HL-60 (cell line): ENCODE measurements around the gene POU2F2.
"Not testable (repeated sequence)": the region's sequence is repeated elsewhere in the genome, so short reads cannot be mapped to it uniquely, and the experiment has no call there.

Experiments
- DNase-seq, 2 experiments: peaks; one replicate each; pipeline ENCODE4 v3.0.0-alpha.2; 2010 to 2020; ENCODE audit warnings: low read depth in 1 of 2, low spot score in 1 of 2
- H3K27ac ChIP-seq: fragments of 250-450 bp; sonication (Bioruptor Pico); replicated peaks from 2 replicates; pipeline ENCODE4 v1.5.1; 2020; ENCODE audit warnings: mild to moderate bottlenecking, moderate library complexity
- H3K27me3 ChIP-seq: fragments of 250-450 bp; sonication (Bioruptor Pico); 2 replicates; pipeline ENCODE4 v1.5.1; 2021; ENCODE audit warnings: mild to moderate bottlenecking, moderate library complexity; ENCODE audit not compliant: insufficient read depth, poor library complexity, severe bottlenecking
- H3K4me3 ChIP-seq: replicated peaks from 2 replicates; pipeline ENCODE4 v1.5.1; 2011; ENCODE audit warnings: mild to moderate bottlenecking, control low read depth, low read length; ENCODE audit not compliant: insufficient read depth
- CTCF ChIP-seq: IDR thresholded peaks from one replicate; pipeline ENCODE4 v1.5.1; 2011; ENCODE audit warnings: low read length, control low read depth, inconsistent platforms; ENCODE audit not compliant: insufficient read depth
- GABPA ChIP-seq: IDR thresholded peaks from 2 replicates; pipeline ENCODE4 v1.6.1; 2012; ENCODE audit warnings: low read depth
- POLR2AphosphoS5 ChIP-seq: IDR thresholded peaks from 2 replicates; pipeline ENCODE4 v1.6.1; 2012; ENCODE audit warnings: low read depth
- REST ChIP-seq: IDR thresholded peaks from 2 replicates; pipeline ENCODE4 v1.6.1; 2012; ENCODE audit warnings: low read depth; ENCODE audit not compliant: insufficient replicate concordance
- SPI1 ChIP-seq: IDR thresholded peaks from 2 replicates; pipeline ENCODE4 v1.6.1; 2012; ENCODE audit warnings: low read depth, mild to moderate bottlenecking, borderline replicate concordance

Gene POU2F2

DNA sequence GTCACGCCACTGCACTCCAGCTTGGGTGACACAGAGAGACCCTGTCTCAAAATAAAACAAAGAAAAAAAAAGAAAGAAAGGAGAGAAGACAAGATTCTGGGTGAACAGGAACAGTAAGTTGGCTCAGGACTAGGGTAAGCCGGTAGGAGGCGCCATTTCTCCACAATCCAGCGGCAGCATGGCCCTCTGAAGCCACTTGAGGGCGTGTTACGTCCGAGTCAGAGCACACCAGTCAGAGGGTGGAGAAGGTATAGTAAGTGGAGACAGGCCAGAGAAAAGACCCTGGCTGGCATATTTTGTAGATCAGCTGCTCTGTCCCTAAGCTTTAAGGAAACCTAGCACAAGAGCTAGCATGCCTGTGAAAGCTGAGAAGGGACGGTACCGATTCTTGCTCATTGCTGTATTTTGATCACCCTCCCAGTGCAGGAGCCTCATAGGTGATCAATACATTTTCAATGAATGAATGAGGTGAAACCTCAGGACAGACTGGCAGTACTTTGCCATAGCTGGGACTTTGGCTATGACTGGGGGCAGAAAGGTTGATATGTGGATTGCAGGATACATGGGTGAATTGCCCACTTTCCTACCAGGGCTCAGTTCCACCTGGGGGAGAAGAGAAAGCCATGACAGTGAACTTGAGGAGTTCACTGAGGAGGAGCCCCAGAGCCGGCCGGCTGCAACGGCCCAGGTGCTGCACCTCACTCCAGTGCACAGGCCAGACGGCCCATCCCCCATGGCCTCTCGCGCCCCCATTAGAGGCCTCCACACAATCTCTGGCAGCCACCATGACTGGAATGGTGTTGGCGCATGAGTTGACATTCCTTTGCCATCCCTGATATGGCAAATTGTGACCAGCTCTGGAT is 23.5 kb downstream of the POU2F2 start:
- Histone ChIP-seq H3K27me3 (no peaks in the 10 kb centered on the region), H3K27ac (no peak overlapping the region), H3K4me3 (no peak overlapping the region)
- DNase-seq, result peak; percentile 72 to 86
- TF ChIP-seq REST (no peak), CTCF (peak; percentile 100)

DNA sequence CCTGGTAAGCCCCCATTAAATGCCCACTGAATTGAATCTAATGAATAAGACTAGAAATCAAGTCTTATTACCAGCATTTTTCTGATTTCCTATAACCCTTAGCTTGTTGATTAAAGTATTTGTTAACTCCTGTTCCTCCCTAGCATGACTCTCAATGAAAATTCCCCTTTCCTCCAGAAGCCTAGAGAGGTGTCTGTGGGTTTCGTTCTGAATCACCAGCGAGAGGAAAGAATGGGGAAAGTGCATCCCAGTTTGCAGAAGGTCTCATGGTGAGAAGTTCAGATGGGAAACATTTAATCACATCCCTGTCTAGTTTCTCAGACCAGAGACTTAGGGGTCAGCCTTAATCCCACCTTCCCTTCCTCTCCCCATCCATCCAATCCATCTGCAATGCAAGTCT is 26.9 kb downstream of the POU2F2 start:
- no peak for DNase-seq
- TF ChIP-seq GABPA, result no peak
- TF ChIP-seq REST, result no peak
- no peak for TF ChIP-seq POLR2AphosphoS5
- no peak for TF ChIP-seq CTCF
- no peak for TF ChIP-seq SPI1
- H3K4me3 ChIP-seq, result no peak overlapping the region
- no peak overlapping the region for H3K27ac ChIP-seq
- H3K27me3 ChIP-seq, result no peaks in the 10 kb centered on the region

DNA sequence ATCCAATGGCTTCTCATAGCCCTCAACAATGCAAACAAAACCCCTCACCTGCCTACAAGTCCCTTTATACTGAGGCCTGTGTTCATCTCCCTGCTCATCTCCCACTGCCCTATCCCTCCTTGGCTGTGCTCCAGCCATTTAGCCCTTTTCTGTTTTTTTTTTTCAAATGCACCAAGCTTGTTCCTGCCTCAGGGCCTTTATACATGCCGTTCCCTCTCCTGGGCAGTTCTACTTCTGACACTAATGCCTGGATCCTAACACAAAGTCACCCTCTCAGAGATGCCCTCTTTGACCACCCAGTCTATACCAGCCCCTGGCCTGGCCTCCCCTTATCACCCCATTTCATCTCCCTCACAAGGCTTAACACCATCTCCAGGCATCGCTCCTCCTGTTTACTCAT is 29.4 kb downstream of the POU2F2 start:
- TF ChIP-seq SPI1 (no peak), REST (no peak), GABPA (no peak), POLR2AphosphoS5 (no peak)
- no peak for DNase-seq
- no peak overlapping the region for H3K4me3 ChIP-seq

DNA sequence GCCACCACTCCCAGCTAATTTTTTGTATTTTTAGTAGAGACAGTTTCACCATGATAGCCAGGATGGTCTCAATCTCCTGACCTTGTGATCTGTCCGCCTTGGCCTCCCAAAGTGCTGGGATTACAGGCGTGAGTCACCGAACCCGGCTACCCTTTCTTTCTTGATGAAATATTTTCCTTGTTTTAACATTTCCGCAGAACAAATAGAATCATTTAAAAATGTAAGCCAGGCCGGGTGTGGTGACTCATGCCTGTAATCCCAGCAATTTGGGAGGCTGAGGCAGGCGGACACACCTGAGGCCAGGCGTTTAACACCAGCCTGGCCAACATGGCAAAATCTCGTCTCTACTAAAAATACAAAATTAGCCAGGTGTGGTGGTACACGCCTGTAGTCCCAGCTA is 32.0 kb downstream of the POU2F2 start:
- not testable (repeated sequence) for H3K27me3 ChIP-seq, H3K27ac ChIP-seq, H3K4me3 ChIP-seq, DNase-seq

More for the DNA sequence above, 29.4 kb downstream of the POU2F2 start:
- Histone ChIP-seq H3K27ac (no peak overlapping the region), H3K27me3 (no peaks in the 10 kb centered on the region)
